HepG2 (cell line): ENCODE measurements around the gene AARSD1. TPM values are rescaled to one million over a fixed set of nuclear protein-coding genes. Genes with fewer than 3 reads are reported as not detected.

Source experiments
- CBFB ChIP-seq: sonication (generic); formaldehyde crosslinking; IDR thresholded peaks from 2 replicates; pipeline ENCODE4 v1.4.0; 2020; ENCODE audit warnings: missing genetic modification reagents
- CENPBD1 ChIP-seq: sonication (generic); formaldehyde crosslinking; IDR thresholded peaks from 2 replicates; pipeline ENCODE4 v1.8.0; 2022; ENCODE audit warnings: missing genetic modification reagents, low read depth, mild to moderate bottlenecking, borderline replicate concordance
- FIP1L1 ChIP-seq: fragments of 200-400 bp; formaldehyde crosslinking; IDR thresholded peaks from 2 replicates; pipeline ENCODE4 v1.6.1; 2018; ENCODE audit warnings: low read depth, mild to moderate bottlenecking, low read length, moderate library complexity, borderline replicate concordance; ENCODE audit not compliant: insufficient read depth
- FOXJ3 ChIP-seq: sonication (generic); formaldehyde crosslinking; IDR thresholded peaks from 2 replicates; pipeline ENCODE4 v1.4.0; 2020; ENCODE audit warnings: missing genetic modification reagents, mild to moderate bottlenecking, borderline replicate concordance
- GTF2F1 ChIP-seq: fragments of 150-350 bp; IDR thresholded peaks from 2 replicates; pipeline ENCODE4 v1.6.1; 2014; ENCODE audit warnings: low read length
- KLF13 ChIP-seq: sonication (generic); formaldehyde crosslinking; IDR thresholded peaks from 2 replicates; pipeline ENCODE4 v1.4.0; 2020; ENCODE audit warnings: mild to moderate bottlenecking, missing genetic modification reagents
- KLF15 ChIP-seq: sonication (generic); formaldehyde crosslinking; IDR thresholded peaks from 2 replicates; pipeline ENCODE4 v1.8.1; 2023; ENCODE audit warnings: borderline replicate concordance, mild to moderate bottlenecking, inconsistent platforms, missing genetic modification reagents, mixed read lengths
- MAFG ChIP-seq: sonication (generic); formaldehyde crosslinking; IDR thresholded peaks from 2 replicates; pipeline ENCODE4 v1.5.1; 2020; ENCODE audit warnings: mild to moderate bottlenecking, missing genetic modification reagents
- MBD4 ChIP-seq: IDR thresholded peaks from 2 replicates; pipeline ENCODE4 v1.6.1; 2012; ENCODE audit warnings: low read length, inconsistent platforms, borderline replicate concordance
- NFIC ChIP-seq: IDR thresholded peaks from 2 replicates; pipeline ENCODE4 v1.6.1; 2012; ENCODE audit warnings: mild to moderate bottlenecking, low read length, inconsistent platforms
- NR3C1 ChIP-seq: sonication (generic); formaldehyde crosslinking; IDR thresholded peaks from 2 replicates; pipeline ENCODE4 v1.4.0; 2020; ENCODE audit warnings: missing genetic modification reagents
- RAD51 ChIP-seq: fragments of 450-650 bp; IDR thresholded peaks from 2 replicates; pipeline ENCODE4 v1.6.1; 2016; ENCODE audit warnings: borderline replicate concordance
- SCMH1 ChIP-seq: sonication (generic); formaldehyde crosslinking; IDR thresholded peaks from 2 replicates; pipeline ENCODE4 v1.9.0; 2021; ENCODE audit warnings: missing genetic modification reagents, mild to moderate bottlenecking, borderline replicate concordance
- ZBTB39 ChIP-seq: sonication (generic); formaldehyde crosslinking; IDR thresholded peaks from 2 replicates; pipeline ENCODE4 v1.5.0; 2020; ENCODE audit warnings: missing genetic modification reagents
- ZNF292 ChIP-seq: sonication (generic); formaldehyde crosslinking; IDR thresholded peaks from 2 replicates; pipeline ENCODE4 v1.8.1; 2022; ENCODE audit warnings: mild to moderate bottlenecking, low read depth, missing genetic modification reagents, borderline replicate concordance
- ZNF530 ChIP-seq: sonication (generic); formaldehyde crosslinking; IDR thresholded peaks from 2 replicates; pipeline ENCODE4 v1.5.0; 2020; ENCODE audit warnings: low read depth, mild to moderate bottlenecking, missing genetic modification reagents
- ZNF570 ChIP-seq: sonication (generic); formaldehyde crosslinking; IDR thresholded peaks from 2 replicates; pipeline ENCODE4 v1.4.0; 2020; ENCODE audit warnings: mild to moderate bottlenecking, missing genetic modification reagents, borderline replicate concordance
- ZNF674 ChIP-seq: sonication (generic); formaldehyde crosslinking; IDR thresholded peaks from 2 replicates; pipeline ENCODE4 v1.5.0; 2020; ENCODE audit warnings: low read depth, mild to moderate bottlenecking, missing genetic modification reagents
- polyA plus RNA-seq, 8 experiments: library from polyadenylated mRNA; depleted of rRNA in 3 of 8; stranded (reverse) in 7 of 8; unstranded in 1 of 8; fragments of >200 nt; fragmentation: Illumina TruSeq in 4 of 8; extraction: Trizol in 4 of 8; gene quantifications; 2 replicates each; pipeline versions ENCODE4 v1.2.1 to v1.2.3, GENCODE V29; 2011 to 2016; ENCODE audit warnings: low read depth in 4 of 8, missing spikeins in 1 of 8, mixed read lengths in 1 of 8; ENCODE audit not compliant: insufficient read depth in 1 of 8
- total RNA-seq, 5 experiments: library from RNA; depleted of rRNA; stranded (reverse); fragments of >200 nt; fragmentation: Illumina TruSeq; extraction: Trizol; gene quantifications; 2 replicates each; pipeline ENCODE4 v1.2.3, GENCODE V29; 2016; ENCODE audit warnings: low read depth in 1 of 5
- TF ChIP-seq, protein P1 (sequence below), 2 experiments: sonication (generic) in 1 of 2; formaldehyde crosslinking in 1 of 2; IDR thresholded peaks; 2 replicates each; pipeline versions ENCODE4 v1.4.0 to v1.6.1; 2016 to 2020; ENCODE audit warnings: borderline replicate concordance in 1 of 2, low read depth in 1 of 2, mild to moderate bottlenecking in 1 of 2, missing genetic modification reagents in 1 of 2
- TF ChIP-seq, protein P2 (sequence below): sonication (generic); formaldehyde crosslinking; IDR thresholded peaks from 2 replicates; pipeline ENCODE4 v1.4.0; 2020; ENCODE audit warnings: mild to moderate bottlenecking, missing genetic modification reagents

The AARSD1 gene
- total and polyA plus RNA-seq, 2 of the 13 experiments (the other 11 are each of a cell fraction or from before 2014, with no cell fraction given), result 24.7 to 29.3 TPM

DNA sequence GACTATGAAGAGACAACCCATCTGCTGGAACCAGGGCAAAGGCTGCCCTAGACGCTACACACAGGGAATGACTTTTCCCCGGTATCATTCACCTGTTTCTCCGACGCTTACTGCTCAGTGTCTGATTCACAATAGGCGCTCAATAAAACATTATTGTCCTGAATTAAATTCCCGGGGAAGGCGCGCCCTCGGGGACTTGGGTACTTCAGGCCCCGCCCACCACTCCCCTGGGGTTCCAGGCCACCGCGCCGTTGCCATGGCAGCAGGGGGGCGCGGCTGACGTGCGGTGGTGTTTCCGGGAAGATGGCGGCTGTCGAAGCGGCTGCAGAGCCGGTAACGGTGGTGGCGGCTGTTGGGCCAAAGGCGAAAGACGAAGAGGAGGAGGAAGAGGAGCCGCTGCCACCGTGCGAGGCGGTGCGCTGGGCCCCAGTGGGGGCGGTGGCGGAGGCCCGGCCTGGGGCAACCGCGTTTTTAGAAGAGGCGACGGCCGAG lies 16.1 kb upstream of the AARSD1 start, which contains the start of gene RUNDC1 (continued):
- no peak for TF ChIP-seq FIP1L1
- peak; percentile 16; the same call in 1 of the 2 replicates for TF ChIP-seq FOXJ3 (CRISPR knock-in tag)
- no peak for TF ChIP-seq ZNF292 (CRISPR knock-in tag)
- no peak for TF ChIP-seq ZNF530 (CRISPR knock-in tag)
- no peak for TF ChIP-seq CBFB (CRISPR knock-in tag)
- TF ChIP-seq RAD51, result no peak
- no peak for TF ChIP-seq NR3C1 (CRISPR knock-in tag)
- TF ChIP-seq GTF2F1, result no peak
- no peak for TF ChIP-seq NFIC
- peak; percentile 12; the same call in 1 of the 2 replicates for TF ChIP-seq ZBTB39 (CRISPR knock-in tag)
- TF ChIP-seq MAFG (CRISPR knock-in tag), result no peak
- no peak for TF ChIP-seq ZNF570
- no peak for TF ChIP-seq ZNF674 (CRISPR knock-in tag)
- no peak for TF ChIP-seq CENPBD1 (CRISPR knock-in tag)
- no peak for TF ChIP-seq KLF13
- TF ChIP-seq, protein P1, sequence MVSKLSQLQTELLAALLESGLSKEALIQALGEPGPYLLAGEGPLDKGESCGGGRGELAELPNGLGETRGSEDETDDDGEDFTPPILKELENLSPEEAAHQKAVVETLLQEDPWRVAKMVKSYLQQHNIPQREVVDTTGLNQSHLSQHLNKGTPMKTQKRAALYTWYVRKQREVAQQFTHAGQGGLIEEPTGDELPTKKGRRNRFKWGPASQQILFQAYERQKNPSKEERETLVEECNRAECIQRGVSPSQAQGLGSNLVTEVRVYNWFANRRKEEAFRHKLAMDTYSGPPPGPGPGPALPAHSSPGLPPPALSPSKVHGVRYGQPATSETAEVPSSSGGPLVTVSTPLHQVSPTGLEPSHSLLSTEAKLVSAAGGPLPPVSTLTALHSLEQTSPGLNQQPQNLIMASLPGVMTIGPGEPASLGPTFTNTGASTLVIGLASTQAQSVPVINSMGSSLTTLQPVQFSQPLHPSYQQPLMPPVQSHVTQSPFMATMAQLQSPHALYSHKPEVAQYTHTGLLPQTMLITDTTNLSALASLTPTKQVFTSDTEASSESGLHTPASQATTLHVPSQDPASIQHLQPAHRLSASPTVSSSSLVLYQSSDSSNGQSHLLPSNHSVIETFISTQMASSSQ (IDR thresholded peaks at IDR 0.05; ENCODE audit: low read depth), result no peak
- TF ChIP-seq, protein P1 (CRISPR knock-in tag; IDR thresholded peaks at IDR 0.05; ENCODE audit: borderline replicate concordance), result peak; percentile 41; the same call in 1 of the 2 replicates
- TF ChIP-seq KLF15 (CRISPR knock-in tag), result no peak; the same call in 1 of the 2 replicates
- TF ChIP-seq, protein P2, sequence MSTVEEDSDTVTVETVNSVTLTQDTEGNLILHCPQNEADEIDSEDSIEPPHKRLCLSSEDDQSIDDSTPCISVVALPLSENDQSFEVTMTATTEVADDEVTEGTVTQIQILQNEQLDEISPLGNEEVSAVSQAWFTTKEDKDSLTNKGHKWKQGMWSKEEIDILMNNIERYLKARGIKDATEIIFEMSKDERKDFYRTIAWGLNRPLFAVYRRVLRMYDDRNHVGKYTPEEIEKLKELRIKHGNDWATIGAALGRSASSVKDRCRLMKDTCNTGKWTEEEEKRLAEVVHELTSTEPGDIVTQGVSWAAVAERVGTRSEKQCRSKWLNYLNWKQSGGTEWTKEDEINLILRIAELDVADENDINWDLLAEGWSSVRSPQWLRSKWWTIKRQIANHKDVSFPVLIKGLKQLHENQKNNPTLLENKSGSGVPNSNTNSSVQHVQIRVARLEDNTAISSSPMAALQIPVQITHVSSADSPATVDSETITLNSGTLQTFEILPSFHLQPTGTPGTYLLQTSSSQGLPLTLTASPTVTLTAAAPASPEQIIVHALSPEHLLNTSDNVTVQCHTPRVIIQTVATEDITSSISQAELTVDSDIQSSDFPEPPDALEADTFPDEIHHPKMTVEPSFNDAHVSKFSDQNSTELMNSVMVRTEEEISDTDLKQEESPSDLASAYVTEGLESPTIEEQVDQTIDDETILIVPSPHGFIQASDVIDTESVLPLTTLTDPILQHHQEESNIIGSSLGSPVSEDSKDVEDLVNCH, result no peak
- TF ChIP-seq SCMH1, result no peak
- no peak for TF ChIP-seq MBD4
